Left ventricle myocardium inferior (tissue), 1 donor: ENCODE data around the gene CNTNAP2. TPM values are rescaled to one million over a fixed set of nuclear protein-coding genes. Genes with fewer than 3 reads are reported as not detected.
"Not testable (repeated sequence)": the region's sequence is repeated elsewhere in the genome, so short reads cannot be mapped to it uniquely, and the experiment has no call there.

Experiments used
- DNase-seq: peaks from one replicate; pipeline ENCODE4 v3.0.0-alpha.2; 2020
- H3K27ac ChIP-seq: fragments of 200-600 bp; replicated peaks from 2 replicates; pipeline ENCODE4 v1.8.0; 2021
- H3K27me3 ChIP-seq: fragments of 200-600 bp; 2 replicates; pipeline ENCODE4 v1.8.0; 2021; ENCODE audit warnings: low read depth
- H3K36me3 ChIP-seq: fragments of 200-600 bp; 2 replicates; pipeline ENCODE4 v1.8.0; 2021
- H3K4me1 ChIP-seq: fragments of 200-600 bp; 2 replicates; pipeline ENCODE4 v1.8.0; 2021
- H3K4me3 ChIP-seq: fragments of 200-600 bp; 2 replicates; pipeline ENCODE4 v1.8.0; 2021; ENCODE audit warnings: mild to moderate bottlenecking, moderate library complexity
- H3K9me3 ChIP-seq: fragments of 200-600 bp; replicated peaks from 2 replicates; pipeline ENCODE4 v1.8.0; 2021
- intact Hi-C: fragments of 100-400 bp; cut with micrococcal nuclease; formaldehyde crosslinking; loops from one replicate; pipeline ENCODE4 v1.11.0; 2022
- total RNA-seq: library from RNA; stranded (reverse); fragmentation: NEBNext Ultra II Directional; extraction: Animal tissue kit (Norgen Biotek cat#: 25700); gene quantifications from one replicate; pipeline ENCODE4 v1.2.1, GENCODE V29; 2021
- TF ChIP-seq, protein P1 (sequence below): fragments of 200-600 bp; IDR thresholded peaks from 2 replicates; pipeline ENCODE4 v1.8.0; 2021; ENCODE audit warnings: antibody characterized with exemption, mild to moderate bottlenecking, borderline replicate concordance
- donor health status: DM: no; HTN: yes; CAD: no; lungs with severe emphysema.

Gene CNTNAP2
- total RNA-seq, 1 donor from 2014 or later, result 0.99 TPM

DNA sequence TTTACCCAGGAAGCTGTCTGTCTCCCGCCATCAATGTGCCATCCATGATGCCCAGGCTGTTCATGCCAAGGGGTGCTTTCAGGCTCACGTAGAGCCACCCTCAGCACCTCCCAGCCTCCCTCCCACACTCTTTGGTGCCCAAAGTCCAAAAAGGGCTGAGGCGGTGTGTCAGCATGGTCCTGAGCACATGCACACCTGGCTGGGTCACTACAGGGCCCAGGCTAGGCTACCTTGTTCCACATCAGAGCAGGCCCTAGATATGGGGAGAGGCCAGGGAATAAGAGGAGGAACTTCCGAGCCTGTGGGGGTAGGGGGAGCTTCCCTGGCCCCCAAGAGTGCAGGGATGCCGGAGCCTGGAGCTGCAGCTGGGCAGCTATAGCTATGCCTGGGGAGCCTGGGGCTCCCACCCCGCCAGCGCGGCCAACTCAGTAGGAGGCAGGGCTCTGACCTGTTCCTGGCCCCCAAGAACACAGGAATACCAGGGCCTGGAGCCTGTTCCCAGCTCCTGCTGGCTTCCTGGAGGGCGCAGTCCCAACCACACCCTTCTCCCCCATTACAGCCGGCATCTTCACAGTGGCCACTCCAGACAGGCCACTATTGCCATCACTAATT is 2340.8 kb downstream of the CNTNAP2 start:
- TF ChIP-seq, protein P1, sequence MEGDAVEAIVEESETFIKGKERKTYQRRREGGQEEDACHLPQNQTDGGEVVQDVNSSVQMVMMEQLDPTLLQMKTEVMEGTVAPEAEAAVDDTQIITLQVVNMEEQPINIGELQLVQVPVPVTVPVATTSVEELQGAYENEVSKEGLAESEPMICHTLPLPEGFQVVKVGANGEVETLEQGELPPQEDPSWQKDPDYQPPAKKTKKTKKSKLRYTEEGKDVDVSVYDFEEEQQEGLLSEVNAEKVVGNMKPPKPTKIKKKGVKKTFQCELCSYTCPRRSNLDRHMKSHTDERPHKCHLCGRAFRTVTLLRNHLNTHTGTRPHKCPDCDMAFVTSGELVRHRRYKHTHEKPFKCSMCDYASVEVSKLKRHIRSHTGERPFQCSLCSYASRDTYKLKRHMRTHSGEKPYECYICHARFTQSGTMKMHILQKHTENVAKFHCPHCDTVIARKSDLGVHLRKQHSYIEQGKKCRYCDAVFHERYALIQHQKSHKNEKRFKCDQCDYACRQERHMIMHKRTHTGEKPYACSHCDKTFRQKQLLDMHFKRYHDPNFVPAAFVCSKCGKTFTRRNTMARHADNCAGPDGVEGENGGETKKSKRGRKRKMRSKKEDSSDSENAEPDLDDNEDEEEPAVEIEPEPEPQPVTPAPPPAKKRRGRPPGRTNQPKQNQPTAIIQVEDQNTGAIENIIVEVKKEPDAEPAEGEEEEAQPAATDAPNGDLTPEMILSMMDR, result no peak
- Histone ChIP-seq H3K27me3 (peaks cover 24% of the 10 kb centered on the region), H3K9me3 (peaks cover 4% of the 10 kb centered on the region), H3K27ac (no peak overlapping the region), H3K4me1 (no peaks in the 10 kb centered on the region), H3K36me3 (no peaks in the 10 kb centered on the region), H3K4me3 (no peak overlapping the region)
- no peak for DNase-seq
- intact Hi-C loops, result no loop called here

DNA sequence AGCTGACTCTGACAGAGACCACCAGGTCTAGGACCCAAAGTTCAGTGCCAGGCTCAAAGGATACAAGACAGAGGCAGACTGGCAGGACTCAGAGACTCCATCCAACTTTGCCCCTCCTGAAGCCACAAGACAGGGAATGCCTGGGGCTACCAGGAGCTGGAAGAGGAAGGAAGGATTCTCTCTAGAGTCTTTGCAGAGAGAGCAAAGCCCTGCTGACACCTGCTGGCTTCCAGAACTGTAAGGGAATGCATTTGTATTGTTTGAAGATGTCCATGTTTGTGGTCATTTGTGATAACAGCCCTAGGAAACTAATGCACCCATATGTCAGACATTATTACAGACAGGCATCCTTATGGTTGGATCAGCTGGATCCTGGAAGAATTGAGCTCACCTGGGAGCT is 2341.7 kb downstream of the CNTNAP2 start:
- TF ChIP-seq, protein P1, result no peak
- intact Hi-C loops, result no loop called here

DNA sequence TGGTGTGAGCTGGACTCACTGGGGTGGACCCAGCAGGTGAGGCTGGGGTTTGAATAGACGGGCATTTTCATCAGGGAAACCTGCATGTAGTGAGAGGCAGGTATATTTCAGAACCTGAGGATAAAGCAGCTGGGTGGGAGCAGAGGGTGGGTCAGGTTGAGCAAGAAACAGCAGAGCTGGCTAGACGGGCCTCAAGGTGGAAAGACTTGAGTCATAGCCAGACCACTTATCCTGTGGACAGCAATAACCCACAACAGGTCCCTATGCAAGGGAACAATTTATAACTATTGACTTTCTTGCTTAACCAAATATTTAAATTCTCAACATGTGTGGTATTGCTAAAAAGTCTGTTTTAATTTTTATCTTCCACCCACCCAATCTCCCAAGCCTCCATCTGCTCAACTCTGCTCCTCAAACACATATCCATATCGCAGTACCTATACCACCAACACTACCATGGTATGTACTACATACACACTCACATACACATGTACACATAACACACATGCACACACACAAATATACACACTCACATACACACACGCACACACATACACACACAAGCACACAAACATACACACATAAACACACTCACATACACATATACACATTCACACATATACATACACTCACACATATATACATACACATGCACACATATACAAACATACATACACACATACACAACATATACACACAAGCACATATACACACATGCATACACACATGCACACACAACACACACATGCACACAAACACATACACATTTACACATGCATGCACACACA is 2345.0 kb downstream of the CNTNAP2 start:
- no peak for DNase-seq
- Histone ChIP-seq H3K36me3 (no peaks in the 10 kb centered on the region), H3K9me3 (peaks cover 4% of the 10 kb centered on the region), H3K4me3 (no peak overlapping the region), H3K27ac (no peak overlapping the region), H3K4me1 (no peaks in the 10 kb centered on the region), H3K27me3 (peaks cover 8% of the 10 kb centered on the region)
- intact Hi-C loops, result no loop called here
- TF ChIP-seq, protein P1, result no peak

More for the DNA sequence above, 2341.7 kb downstream of the CNTNAP2 start:
- Histone ChIP-seq H3K4me1 (no peaks in the 10 kb centered on the region), H3K4me3 (no peak overlapping the region), H3K27ac (no peak overlapping the region), H3K9me3 (peaks cover 4% of the 10 kb centered on the region), H3K36me3 (no peaks in the 10 kb centered on the region), H3K27me3 (peaks cover 24% of the 10 kb centered on the region)
- no peak for DNase-seq

DNA sequence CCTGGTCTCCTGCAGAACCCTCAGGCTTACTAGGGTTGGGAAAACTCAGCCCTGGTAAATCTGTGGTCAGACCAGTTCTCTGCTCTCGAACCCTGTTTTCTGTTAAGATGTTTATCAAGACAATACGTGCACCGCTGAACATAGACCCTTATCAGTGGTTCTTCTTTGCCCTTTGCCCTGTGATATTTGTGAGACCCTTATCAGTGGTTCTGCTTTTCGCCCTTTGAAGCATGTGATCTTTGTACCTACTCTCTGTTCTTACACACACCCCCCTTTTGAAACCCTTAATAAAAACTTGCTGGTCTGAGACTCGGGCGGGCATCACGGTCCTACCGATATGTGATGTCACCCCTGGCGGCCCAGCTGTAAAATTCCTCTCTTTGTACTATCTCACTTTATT is 2346.2 kb downstream of the CNTNAP2 start:
- H3K27ac ChIP-seq, H3K27me3 ChIP-seq, H3K4me1 ChIP-seq, DNase-seq, H3K4me3 ChIP-seq, H3K36me3 ChIP-seq, H3K9me3 ChIP-seq, intact Hi-C loops: not testable (repeated sequence)

DNA sequence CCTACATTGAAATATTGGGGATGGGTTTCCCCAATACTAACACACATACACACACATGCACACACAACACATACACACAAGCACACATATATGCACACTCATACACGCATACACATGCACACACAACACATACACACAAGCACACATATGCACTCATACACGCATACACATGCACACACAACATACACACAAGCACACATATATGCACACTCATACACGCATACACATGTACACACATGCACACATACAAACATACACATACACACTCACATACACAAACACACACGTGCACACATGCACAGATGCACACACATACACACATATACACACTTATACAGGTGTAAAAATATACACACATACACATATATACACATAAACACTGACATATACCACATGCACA is 2346.6 kb downstream of the CNTNAP2 start:
- no peak for DNase-seq
- TF ChIP-seq, protein P1, result no peak
- intact Hi-C loops, result no loop called here
- no peak overlapping the region for H3K27ac ChIP-seq
- H3K27me3 ChIP-seq, result no peaks in the 10 kb centered on the region
- no peaks in the 10 kb centered on the region for H3K36me3 ChIP-seq
- H3K9me3 ChIP-seq, result peaks cover 4% of the 10 kb centered on the region
- H3K4me1 ChIP-seq, result no peaks in the 10 kb centered on the region
- H3K4me3 ChIP-seq, result no peak overlapping the region

DNA sequence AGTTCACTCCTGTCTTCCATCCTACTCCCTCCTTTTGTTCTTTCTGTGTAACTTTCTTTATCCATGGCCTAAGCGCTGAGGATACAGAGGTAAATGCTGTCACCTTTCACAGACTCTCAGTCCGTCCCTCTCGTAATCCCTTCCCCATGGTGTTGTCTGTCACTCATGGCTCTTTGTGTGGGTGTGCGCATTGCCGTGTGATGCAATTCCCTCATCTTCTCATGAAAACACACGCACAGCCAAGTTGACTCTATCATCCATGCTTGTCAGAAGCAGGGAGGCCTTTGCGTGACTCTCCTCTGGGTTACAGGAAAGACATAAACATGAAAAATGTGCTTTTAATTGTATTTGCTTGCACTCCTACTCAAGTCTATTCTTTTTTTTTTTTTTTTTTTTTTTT is 2348.3 kb downstream of the CNTNAP2 start:
- Histone ChIP-seq H3K9me3 (peaks cover 4% of the 10 kb centered on the region), H3K36me3 (no peaks in the 10 kb centered on the region), H3K27me3 (peaks cover 10% of the 10 kb centered on the region), H3K4me1 (no peaks in the 10 kb centered on the region), H3K4me3 (no peak overlapping the region), H3K27ac (no peak overlapping the region)
- no peak for DNase-seq
- TF ChIP-seq, protein P1, result no peak
- intact Hi-C loops, result no loop called here

DNA sequence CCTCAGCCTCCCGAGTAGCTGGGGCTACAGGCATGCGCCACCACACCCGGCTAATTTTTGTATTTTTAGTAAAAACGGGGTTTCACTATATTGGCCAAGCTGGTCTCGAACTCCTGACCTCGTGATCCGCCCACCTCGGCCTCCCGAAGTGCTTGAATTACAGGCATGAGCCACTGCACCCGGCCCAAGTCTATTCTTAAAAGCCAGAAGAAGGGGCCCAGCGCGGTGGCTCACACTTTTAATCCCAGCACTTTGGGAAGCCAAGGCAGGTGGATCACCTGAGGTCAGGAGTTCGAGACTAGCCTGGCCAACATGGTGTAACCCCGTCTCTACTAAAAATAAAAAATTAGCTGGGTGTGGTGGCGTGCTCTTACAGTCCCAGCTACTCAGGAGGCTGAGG is 2348.8 kb downstream of the CNTNAP2 start:
- H3K9me3 ChIP-seq, H3K4me1 ChIP-seq, H3K4me3 ChIP-seq, DNase-seq, intact Hi-C loops, H3K27ac ChIP-seq, H3K36me3 ChIP-seq, H3K27me3 ChIP-seq: not testable (repeated sequence)
